Caco-2 (cell line): ENCODE measurements around the gene ARHGAP4. TPM values are rescaled to one million over a fixed set of nuclear protein-coding genes. Genes with fewer than 3 reads are reported as not detected.

Experiments
- BruUV-seq: library from RNA; stranded (reverse); fragments of 400-500 nt; replicated peaks from 2 replicates; lab custom pipeline; 2021; lab: Mats Ljungman, UMichigan
- CTCF ChIA-PET: fragments of 300-600 bp; sonication (Branson Sonifier 250); formaldehyde crosslinking; loops from one replicate; lab custom pipeline; 2022; ENCODE audit warnings: antibody characterized with exemption; lab: Charles Lee
- POLR2A ChIA-PET: fragments of 300-600 bp; sonication (Branson Sonifier 250); formaldehyde crosslinking; loops from one replicate; lab custom pipeline; 2022; ENCODE audit warnings: antibody characterized with exemption; lab: Charles Lee
- DNase-seq, 2 experiments: peaks; one replicate each; pipeline versions ENCODE4 v3.0.0 to v3.0.0-alpha.2; 2020 to 2022
- H3K27me3 ChIP-seq: replicated peaks from 2 replicates; pipeline ENCODE4 v1.6.0; 2011; ENCODE audit warnings: low read length; ENCODE audit not compliant: control insufficient read depth, insufficient read depth
- H3K36me3 ChIP-seq: 2 replicates; pipeline ENCODE4 v1.5.1; 2011; ENCODE audit warnings: low read length; ENCODE audit not compliant: control insufficient read depth, insufficient read depth
- H3K4me1 ChIP-seq: fragments of 250-450 bp; sonication (Bioruptor Pico); 2 replicates; pipeline ENCODE4 v1.5.1; 2020; ENCODE audit warnings: mild to moderate bottlenecking
- H3K4me3 ChIP-seq: 2 replicates; pipeline ENCODE4 v1.5.1; 2011; ENCODE audit warnings: low read depth, mild to moderate bottlenecking, control low read depth, low read length
- H3K9me3 ChIP-seq: fragments of 250-450 bp; sonication (Bioruptor Pico); 2 replicates; pipeline ENCODE4 v1.5.1; 2020; ENCODE audit warnings: mild to moderate bottlenecking, moderate library complexity
- H3K27ac Mint-ChIP-seq: one replicate; pipeline ENCODE4 v1.8.0; 2022; ENCODE audit warnings: mixed read lengths; ENCODE audit not compliant: unreplicated experiment
- H3K27me3 Mint-ChIP-seq: one replicate; pipeline ENCODE4 v1.8.0; 2022; ENCODE audit warnings: mixed read lengths; ENCODE audit not compliant: insufficient read depth, unreplicated experiment
- H3K36me3 Mint-ChIP-seq: one replicate; pipeline ENCODE4 v1.8.0; 2022; ENCODE audit warnings: mild to moderate bottlenecking, mixed read lengths; ENCODE audit not compliant: insufficient read depth, unreplicated experiment
- H3K4me1 Mint-ChIP-seq: one replicate; pipeline ENCODE4 v1.8.0; 2022; ENCODE audit warnings: low read depth, mixed read lengths; ENCODE audit not compliant: unreplicated experiment
- H3K4me3 Mint-ChIP-seq: one replicate; pipeline ENCODE4 v1.8.0; 2022; ENCODE audit warnings: mild to moderate bottlenecking, moderate library complexity, mixed read lengths; ENCODE audit not compliant: unreplicated experiment
- H3K9me3 Mint-ChIP-seq: one replicate; pipeline ENCODE4 v1.8.0; 2022; ENCODE audit warnings: mixed read lengths; ENCODE audit not compliant: unreplicated experiment
- intact Hi-C: fragments of 100-400 bp; cut with micrococcal nuclease; formaldehyde crosslinking; loops from one replicate; pipeline ENCODE4 v1.10.0; 2022; ENCODE audit not compliant: unreplicated experiment
- total RNA-seq: library from RNA; stranded (reverse); gene quantifications from 2 replicates; pipeline ENCODE4 v1.2.3, GENCODE V29; 2022
- TF ChIP-seq, protein P1 (sequence below), 2 experiments: fragments of 200-600 bp in 1 of 2; IDR thresholded peaks; 1 replicate in 1 of 2; 2 replicates in 1 of 2; pipeline versions ENCODE4 v1.5.1 to v1.8.0; 2011 to 2022; ENCODE audit warnings: antibody characterized with exemption in 1 of 2, control low read depth in 1 of 2, inconsistent platforms in 1 of 2, low read depth in 1 of 2, low read length in 1 of 2, mild to moderate bottlenecking in 1 of 2, moderate library complexity in 1 of 2; ENCODE audit not compliant: insufficient read depth in 1 of 2, severe bottlenecking in 1 of 2, unreplicated experiment in 1 of 2

ARHGAP4 gene
- total RNA-seq, 1 experiment from 2014 or later, result 15.7 TPM

DNA sequence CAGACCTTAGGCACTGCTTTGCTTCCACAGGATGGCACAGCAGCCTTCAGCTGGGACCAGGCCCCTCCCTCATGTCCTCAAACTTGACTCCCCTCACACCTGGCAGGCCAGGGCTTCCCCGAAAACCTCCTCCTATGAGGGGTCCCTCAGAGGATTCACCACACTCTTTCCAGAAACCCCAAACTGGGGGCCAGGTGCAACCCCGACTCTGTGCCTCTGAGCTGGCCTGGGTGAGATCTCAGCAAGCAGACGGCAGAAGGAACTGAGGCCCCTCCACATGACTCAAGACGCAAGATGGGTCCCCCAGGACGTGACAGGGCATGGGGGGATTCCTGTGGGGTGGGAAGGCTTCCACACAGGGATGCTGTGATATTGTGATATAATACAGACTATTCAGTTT, 39.3 kb upstream of the ARHGAP4 start:
- Mint-ChIP-seq H3K27ac (no peak overlapping the region), H3K9me3 (no peaks in the 10 kb centered on the region), H3K4me3 (no peak overlapping the region), H3K27me3 (no peaks in the 10 kb centered on the region), H3K4me1 (no peaks in the 10 kb centered on the region), H3K36me3 (peaks cover 30% of the 10 kb centered on the region)
- H3K27me3 ChIP-seq, result no peaks in the 10 kb centered on the region
- no peak overlapping the region for H3K4me3 ChIP-seq
- H3K36me3 ChIP-seq, result peaks cover 3% of the 10 kb centered on the region
- no TSS peak for BruUV-seq
- TF ChIP-seq, protein P1, sequence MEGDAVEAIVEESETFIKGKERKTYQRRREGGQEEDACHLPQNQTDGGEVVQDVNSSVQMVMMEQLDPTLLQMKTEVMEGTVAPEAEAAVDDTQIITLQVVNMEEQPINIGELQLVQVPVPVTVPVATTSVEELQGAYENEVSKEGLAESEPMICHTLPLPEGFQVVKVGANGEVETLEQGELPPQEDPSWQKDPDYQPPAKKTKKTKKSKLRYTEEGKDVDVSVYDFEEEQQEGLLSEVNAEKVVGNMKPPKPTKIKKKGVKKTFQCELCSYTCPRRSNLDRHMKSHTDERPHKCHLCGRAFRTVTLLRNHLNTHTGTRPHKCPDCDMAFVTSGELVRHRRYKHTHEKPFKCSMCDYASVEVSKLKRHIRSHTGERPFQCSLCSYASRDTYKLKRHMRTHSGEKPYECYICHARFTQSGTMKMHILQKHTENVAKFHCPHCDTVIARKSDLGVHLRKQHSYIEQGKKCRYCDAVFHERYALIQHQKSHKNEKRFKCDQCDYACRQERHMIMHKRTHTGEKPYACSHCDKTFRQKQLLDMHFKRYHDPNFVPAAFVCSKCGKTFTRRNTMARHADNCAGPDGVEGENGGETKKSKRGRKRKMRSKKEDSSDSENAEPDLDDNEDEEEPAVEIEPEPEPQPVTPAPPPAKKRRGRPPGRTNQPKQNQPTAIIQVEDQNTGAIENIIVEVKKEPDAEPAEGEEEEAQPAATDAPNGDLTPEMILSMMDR (IDR thresholded peaks at IDR 0.05; ENCODE audit: insufficient read depth in 1 of 2, low read depth in 1 of 2, low read length in 1 of 2, severe bottlenecking in 1 of 2, unreplicated experiment in 1 of 2), result no peak
- H3K9me3 ChIP-seq, result no peaks in the 10 kb centered on the region
- CTCF ChIA-PET, result no interaction called here
- H3K4me1 ChIP-seq, result no peaks in the 10 kb centered on the region
- DNase-seq, result no peak
- intact Hi-C loops, result no loop called here
- POLR2A ChIA-PET, result no interaction called here

DNA sequence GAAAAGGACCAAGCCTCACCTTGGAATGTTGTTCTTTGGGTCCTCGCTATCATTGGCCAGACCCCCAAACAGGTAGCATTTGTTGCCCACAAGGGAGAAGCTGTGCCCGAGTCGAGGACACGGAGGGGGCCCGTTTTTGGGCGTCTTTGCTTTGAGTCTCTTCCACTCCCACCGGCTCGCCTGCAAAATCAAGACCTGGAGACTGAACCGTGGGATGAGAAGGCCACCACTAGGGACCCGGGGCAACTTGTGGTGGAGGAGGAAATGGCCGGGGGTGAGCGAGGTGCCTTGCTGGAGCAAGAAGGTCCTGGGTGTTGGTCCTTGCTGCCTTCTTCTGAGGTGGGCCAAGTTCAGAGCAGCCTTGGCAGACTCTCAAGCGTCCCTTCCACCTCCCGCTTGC, 38.0 kb upstream of the ARHGAP4 start:
- Histone ChIP-seq H3K4me3 (no peak overlapping the region), H3K36me3 (peaks cover 3% of the 10 kb centered on the region; the same call in 1 of the 2 replicates), H3K4me1 (no peaks in the 10 kb centered on the region), H3K9me3 (no peaks in the 10 kb centered on the region), H3K27me3 (no peaks in the 10 kb centered on the region)
- peaks cover 37% of the 10 kb centered on the region for H3K36me3 Mint-ChIP-seq
- no peak overlapping the region for H3K4me3 Mint-ChIP-seq
- no peaks in the 10 kb centered on the region for H3K9me3 Mint-ChIP-seq
- TF ChIP-seq, protein P1 (IDR thresholded peaks at IDR 0.05; ENCODE audit: insufficient read depth in 1 of 2, low read depth in 1 of 2, low read length in 1 of 2, severe bottlenecking in 1 of 2, unreplicated experiment in 1 of 2), result no peak
- no peak overlapping the region for H3K27ac Mint-ChIP-seq
- no peak for DNase-seq
- no TSS peak for BruUV-seq
- intact Hi-C loops, result no loop called here
- ChIA-PET CTCF (no interaction called here), POLR2A (no interaction called here)
- H3K4me1 Mint-ChIP-seq, result no peaks in the 10 kb centered on the region
- no peaks in the 10 kb centered on the region for H3K27me3 Mint-ChIP-seq

DNA sequence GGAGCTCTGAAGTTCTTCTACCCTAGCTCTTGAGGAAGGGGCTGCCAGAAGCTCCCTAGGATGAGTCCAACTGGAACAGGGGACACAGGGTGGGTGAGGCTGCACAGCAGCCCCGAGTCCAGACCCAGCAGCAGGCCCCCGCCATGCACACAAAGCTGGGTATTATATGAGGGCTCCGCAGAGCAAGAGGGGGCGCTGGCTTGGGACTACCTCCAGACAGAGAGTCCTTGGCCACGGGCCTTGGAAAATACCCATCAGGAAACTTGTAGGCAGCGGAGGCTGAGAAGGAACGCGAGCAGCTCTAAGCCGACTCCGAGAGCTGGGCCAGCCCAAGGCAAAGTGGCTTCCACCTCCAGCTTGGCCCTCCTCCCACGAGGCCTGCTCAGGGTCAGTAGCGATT, 37.5 kb upstream of the ARHGAP4 start:
- H3K27me3 Mint-ChIP-seq, result no peaks in the 10 kb centered on the region
- no peaks in the 10 kb centered on the region for H3K9me3 Mint-ChIP-seq
- CTCF ChIA-PET, result no interaction called here
- H3K36me3 ChIP-seq, result peaks cover 3% of the 10 kb centered on the region; the same call in 1 of the 2 replicates
- H3K4me3 ChIP-seq, result no peak overlapping the region
- H3K4me1 Mint-ChIP-seq, result no peaks in the 10 kb centered on the region
- peaks cover 42% of the 10 kb centered on the region for H3K36me3 Mint-ChIP-seq
- no peaks in the 10 kb centered on the region for H3K27me3 ChIP-seq
- no peaks in the 10 kb centered on the region for H3K4me1 ChIP-seq
- H3K4me3 Mint-ChIP-seq, result no peak overlapping the region
- intact Hi-C loops, result no loop called here
- DNase-seq, result no peak
- POLR2A ChIA-PET, result no interaction called here
- BruUV-seq, result no TSS peak
- H3K9me3 ChIP-seq, result no peaks in the 10 kb centered on the region
- TF ChIP-seq, protein P1 (IDR thresholded peaks at IDR 0.05; ENCODE audit: insufficient read depth in 1 of 2, low read depth in 1 of 2, low read length in 1 of 2, severe bottlenecking in 1 of 2, unreplicated experiment in 1 of 2), result no peak
- no peak overlapping the region for H3K27ac Mint-ChIP-seq
